KMS-11 (cell line): ENCODE results near the gene MOB3A.

Experiments
- H2AFZ ChIP-seq: fragments of 200-600 bp; sonication (generic); 2 replicates; pipeline ENCODE4 v1.6.1; 2016; ENCODE audit warnings: antibody characterized with exemption, mixed run types, low read depth
- H3K27ac ChIP-seq: fragments of 200-600 bp; sonication (generic); 2 replicates; pipeline ENCODE4 v1.6.1; 2016; ENCODE audit warnings: mild to moderate bottlenecking, mixed run types
- H3K27me3 ChIP-seq: fragments of 200-600 bp; sonication (generic); 2 replicates; pipeline ENCODE4 v1.6.1; 2017; ENCODE audit warnings: mild to moderate bottlenecking, low read depth, mixed run types, moderate library complexity; ENCODE audit not compliant: insufficient read depth
- H3K36me3 ChIP-seq: fragments of 200-600 bp; sonication (generic); 2 replicates; pipeline ENCODE4 v1.6.1; 2017; ENCODE audit warnings: mild to moderate bottlenecking, mixed run types; ENCODE audit not compliant: insufficient read depth
- H3K4me1 ChIP-seq: fragments of 200-600 bp; sonication (generic); 2 replicates; pipeline ENCODE4 v1.6.1; 2016; ENCODE audit warnings: mild to moderate bottlenecking, low read depth, mixed run types; ENCODE audit not compliant: poor library complexity, severe bottlenecking
- H3K4me2 ChIP-seq: fragments of 200-600 bp; sonication (generic); 2 replicates; pipeline ENCODE4 v1.7.0; 2016; ENCODE audit warnings: mild to moderate bottlenecking, mixed run types
- H3K4me3 ChIP-seq: fragments of 200-600 bp; sonication (generic); IDR thresholded peaks from 2 replicates; pipeline ENCODE4 v1.6.1; 2017; ENCODE audit warnings: low read depth, low read length, mixed read lengths; ENCODE audit not compliant: insufficient read depth
- H3K79me2 ChIP-seq: fragments of 200-600 bp; sonication (generic); 2 replicates; pipeline ENCODE4 v1.6.1; 2016; ENCODE audit warnings: low read depth, mixed run types; ENCODE audit not compliant: insufficient read depth
- H3K9ac ChIP-seq: fragments of 200-600 bp; sonication (generic); 2 replicates; pipeline ENCODE4 v1.6.1; 2016; ENCODE audit warnings: mild to moderate bottlenecking, mixed run types
- H4K20me1 ChIP-seq: fragments of 200-600 bp; sonication (generic); 2 replicates; pipeline ENCODE4 v1.6.1; 2016; ENCODE audit warnings: mild to moderate bottlenecking, mixed run types; ENCODE audit not compliant: insufficient read depth
- CTCF ChIP-seq: fragments of 200-600 bp; sonication (generic); conservative IDR thresholded peaks from 2 replicates; pipeline ENCODE4 v1.6.1; 2017; ENCODE audit warnings: low read depth, mild to moderate bottlenecking, antibody characterized with exemption, low read length, moderate library complexity, mixed read lengths

The MOB3A gene

GRCh38 chr19:2033115-2033824 is 62.9 kb downstream of the MOB3A start:
- peaks cover 36% of the 10 kb centered on the region for H3K4me1 ChIP-seq
- H3K27ac ChIP-seq: no peak overlapping the region
- H3K36me3 ChIP-seq: no peaks in the 10 kb centered on the region
- no peaks in the 10 kb centered on the region for H3K27me3 ChIP-seq
- no peak overlapping the region for H2AFZ ChIP-seq
- H3K4me3 ChIP-seq: no peak overlapping the region
- no peak for TF ChIP-seq CTCF
- no peak overlapping the region for H3K9ac ChIP-seq
- no peaks in the 10 kb centered on the region for H4K20me1 ChIP-seq
- no peaks in the 10 kb centered on the region; the same call in 1 of the 2 replicates for H3K79me2 ChIP-seq
- peak overlapping the region; percentile 70 for H3K4me2 ChIP-seq

GRCh38 chr19:2032296-2032941 is 63.7 kb downstream of the MOB3A start:
- Histone ChIP-seq H3K4me3 (no peak overlapping the region), H2AFZ (peak overlapping the region; percentile 64; the same call in 1 of the 2 replicates), H3K27me3 (no peaks in the 10 kb centered on the region), H3K79me2 (no peaks in the 10 kb centered on the region; the same call in 1 of the 2 replicates), H3K4me1 (peaks cover 32% of the 10 kb centered on the region), H4K20me1 (no peaks in the 10 kb centered on the region), H3K9ac (peak overlapping the region; percentile 25; the same call in 1 of the 2 replicates), H3K27ac (peak overlapping the region; percentile 51), H3K36me3 (no peaks in the 10 kb centered on the region), H3K4me2 (peak overlapping the region; percentile 70)
- TF ChIP-seq CTCF: no peak

- Histone ChIP-seq H3K27ac (no peak overlapping the region), H3K4me2 (no peak overlapping the region), H3K79me2 (no peaks in the 10 kb centered on the region), H2AFZ (no peak overlapping the region), H3K27me3 (no peaks in the 10 kb centered on the region), H4K20me1 (no peaks in the 10 kb centered on the region), H3K4me3 (no peak overlapping the region), H3K36me3 (no peaks in the 10 kb centered on the region), H3K4me1 (peaks cover 9% of the 10 kb centered on the region), H3K9ac (no peak overlapping the region)
- no peak for TF ChIP-seq CTCF
These were observed 68.8 kb downstream of the MOB3A start for GRCh38 chr19:2027361-2027760.

GRCh38 chr19:2026770-2027169 is 69.4 kb downstream of the MOB3A start:
- H3K27me3 ChIP-seq: no peaks in the 10 kb centered on the region
- H3K9ac ChIP-seq: no peak overlapping the region
- no peak overlapping the region for H2AFZ ChIP-seq
- no peaks in the 10 kb centered on the region for H4K20me1 ChIP-seq
- H3K36me3 ChIP-seq: no peaks in the 10 kb centered on the region
- no peak for TF ChIP-seq CTCF
- no peak overlapping the region for H3K4me3 ChIP-seq
- H3K4me1 ChIP-seq: peaks cover 3% of the 10 kb centered on the region
- no peak overlapping the region for H3K27ac ChIP-seq
- no peak overlapping the region for H3K4me2 ChIP-seq
- no peaks in the 10 kb centered on the region for H3K79me2 ChIP-seq
